KMS-11 (cell line): ENCODE data around the gene EEFSEC.

ENCODE experiments used
- H2AFZ ChIP-seq: fragments of 200-600 bp; sonication (generic); 2 replicates; pipeline ENCODE4 v1.6.1; 2016; ENCODE audit warnings: antibody characterized with exemption, mixed run types, low read depth
- H3K27ac ChIP-seq: fragments of 200-600 bp; sonication (generic); 2 replicates; pipeline ENCODE4 v1.6.1; 2016; ENCODE audit warnings: mild to moderate bottlenecking, mixed run types
- H3K27me3 ChIP-seq: fragments of 200-600 bp; sonication (generic); 2 replicates; pipeline ENCODE4 v1.6.1; 2017; ENCODE audit warnings: mild to moderate bottlenecking, low read depth, mixed run types, moderate library complexity; ENCODE audit not compliant: insufficient read depth
- H3K36me3 ChIP-seq: fragments of 200-600 bp; sonication (generic); 2 replicates; pipeline ENCODE4 v1.6.1; 2017; ENCODE audit warnings: mild to moderate bottlenecking, mixed run types; ENCODE audit not compliant: insufficient read depth
- H3K4me1 ChIP-seq: fragments of 200-600 bp; sonication (generic); 2 replicates; pipeline ENCODE4 v1.6.1; 2016; ENCODE audit warnings: mild to moderate bottlenecking, low read depth, mixed run types; ENCODE audit not compliant: poor library complexity, severe bottlenecking
- H3K4me2 ChIP-seq: fragments of 200-600 bp; sonication (generic); 2 replicates; pipeline ENCODE4 v1.7.0; 2016; ENCODE audit warnings: mild to moderate bottlenecking, mixed run types
- H3K4me3 ChIP-seq: fragments of 200-600 bp; sonication (generic); IDR thresholded peaks from 2 replicates; pipeline ENCODE4 v1.6.1; 2017; ENCODE audit warnings: low read depth, low read length, mixed read lengths; ENCODE audit not compliant: insufficient read depth
- H3K79me2 ChIP-seq: fragments of 200-600 bp; sonication (generic); 2 replicates; pipeline ENCODE4 v1.6.1; 2016; ENCODE audit warnings: low read depth, mixed run types; ENCODE audit not compliant: insufficient read depth
- H3K9ac ChIP-seq: fragments of 200-600 bp; sonication (generic); 2 replicates; pipeline ENCODE4 v1.6.1; 2016; ENCODE audit warnings: mild to moderate bottlenecking, mixed run types
- H4K20me1 ChIP-seq: fragments of 200-600 bp; sonication (generic); 2 replicates; pipeline ENCODE4 v1.6.1; 2016; ENCODE audit warnings: mild to moderate bottlenecking, mixed run types; ENCODE audit not compliant: insufficient read depth
- CTCF ChIP-seq: fragments of 200-600 bp; sonication (generic); conservative IDR thresholded peaks from 2 replicates; pipeline ENCODE4 v1.6.1; 2017; ENCODE audit warnings: low read depth, mild to moderate bottlenecking, antibody characterized with exemption, low read length, moderate library complexity, mixed read lengths

Gene EEFSEC

DNA sequence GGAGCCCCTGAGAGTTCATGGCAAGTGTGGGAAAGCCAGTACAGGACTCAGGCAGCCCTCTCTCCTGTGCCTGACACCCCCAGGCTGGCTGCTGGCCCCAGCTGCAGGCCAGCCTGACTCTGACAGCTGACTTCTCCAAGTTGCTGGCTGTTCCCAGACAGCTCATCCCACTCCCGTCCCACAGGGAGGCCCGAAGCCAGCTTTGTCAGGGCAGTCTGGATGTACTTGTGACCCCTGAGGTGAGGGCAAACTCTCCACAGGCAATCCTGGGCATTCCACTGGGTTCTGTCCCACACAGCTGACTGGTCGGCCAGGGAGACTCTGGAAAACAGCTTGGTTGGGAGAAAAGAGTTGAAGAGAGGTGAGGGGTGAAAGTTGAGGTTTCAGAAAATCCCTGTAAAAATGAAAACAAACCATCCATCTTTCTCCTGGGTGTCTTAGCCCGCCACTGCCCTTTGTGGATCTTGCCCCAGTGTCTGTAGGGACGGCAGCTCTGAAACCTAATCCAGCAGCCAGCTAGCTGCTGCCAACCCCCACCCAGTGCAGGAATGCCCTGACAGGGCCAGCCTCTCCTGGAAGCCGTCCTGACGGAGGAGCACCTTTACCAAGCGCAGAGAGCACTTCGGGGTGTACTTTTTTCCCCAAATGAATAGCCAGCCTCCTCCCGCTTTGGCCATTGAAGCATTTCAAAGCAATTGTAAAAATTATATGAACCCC lies 225.5 kb downstream of the EEFSEC start:
- no peaks in the 10 kb centered on the region for H3K27me3 ChIP-seq
- H3K79me2 ChIP-seq = no peaks in the 10 kb centered on the region
- no peaks in the 10 kb centered on the region for H4K20me1 ChIP-seq
- no peak for TF ChIP-seq CTCF
- H3K4me1 ChIP-seq = no peaks in the 10 kb centered on the region
- H3K9ac ChIP-seq = no peak overlapping the region
- no peak overlapping the region for H3K4me3 ChIP-seq
- no peak overlapping the region for H3K4me2 ChIP-seq
- H3K27ac ChIP-seq = no peak overlapping the region
- H3K36me3 ChIP-seq = no peaks in the 10 kb centered on the region
- no peak overlapping the region for H2AFZ ChIP-seq

DNA sequence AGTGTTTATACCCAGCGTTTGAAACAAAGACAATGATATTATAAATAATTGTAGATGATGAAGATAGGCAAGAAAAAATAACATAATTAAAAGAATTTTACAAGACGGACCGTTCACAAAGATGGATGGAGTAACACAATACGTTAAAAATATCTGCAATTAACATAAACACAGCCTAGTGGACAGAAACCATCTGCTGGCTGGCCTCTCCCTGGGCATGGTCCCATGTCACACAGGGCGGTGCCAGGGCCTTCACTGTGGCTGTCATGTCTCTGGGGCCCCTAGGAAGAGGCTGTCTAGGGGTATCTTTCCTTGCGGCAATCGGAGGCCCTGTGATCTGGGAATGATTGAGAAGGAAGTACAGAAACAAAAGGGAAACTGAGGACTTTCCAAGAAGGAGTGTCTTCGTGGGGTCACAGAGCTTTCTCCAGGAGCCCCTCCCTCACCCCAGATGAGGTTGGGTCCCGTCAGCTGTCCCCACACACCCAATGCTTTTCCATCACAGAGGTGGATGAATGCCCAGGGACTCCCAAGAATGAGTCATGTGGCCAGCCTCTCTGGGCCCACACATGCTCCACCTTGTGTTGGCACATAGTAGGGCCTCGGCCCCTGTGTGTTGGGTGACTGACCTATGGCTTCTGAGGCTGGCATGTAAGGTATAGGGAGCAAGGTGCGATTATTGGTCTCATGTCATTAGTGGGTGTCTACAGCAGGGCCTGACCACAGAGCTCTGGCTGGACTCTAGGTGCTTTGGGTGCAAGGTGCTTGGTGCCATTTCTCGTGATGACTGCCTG lies 226.3 kb downstream of the EEFSEC start:
- H3K4me3 ChIP-seq = no peak overlapping the region
- H3K4me1 ChIP-seq = no peaks in the 10 kb centered on the region
- no peak for TF ChIP-seq CTCF
- H4K20me1 ChIP-seq = no peaks in the 10 kb centered on the region
- H3K9ac ChIP-seq = no peak overlapping the region
- no peaks in the 10 kb centered on the region for H3K27me3 ChIP-seq
- H3K27ac ChIP-seq = no peak overlapping the region
- H3K79me2 ChIP-seq = no peaks in the 10 kb centered on the region
- no peak overlapping the region for H3K4me2 ChIP-seq
- H3K36me3 ChIP-seq = no peaks in the 10 kb centered on the region
- no peak overlapping the region for H2AFZ ChIP-seq

- H3K27me3 ChIP-seq = no peaks in the 10 kb centered on the region
- H3K9ac ChIP-seq = no peak overlapping the region
- no peak overlapping the region for H3K4me2 ChIP-seq
- no peak overlapping the region for H2AFZ ChIP-seq
- H3K4me3 ChIP-seq = no peak overlapping the region
- no peaks in the 10 kb centered on the region for H3K79me2 ChIP-seq
- no peaks in the 10 kb centered on the region for H3K4me1 ChIP-seq
- TF ChIP-seq CTCF = no peak
- no peaks in the 10 kb centered on the region for H4K20me1 ChIP-seq
- no peak overlapping the region for H3K27ac ChIP-seq
- no peaks in the 10 kb centered on the region for H3K36me3 ChIP-seq
Observed at GRCh38 chr3:128380295-128380694, 227.0 kb downstream of the EEFSEC start.

DNA sequence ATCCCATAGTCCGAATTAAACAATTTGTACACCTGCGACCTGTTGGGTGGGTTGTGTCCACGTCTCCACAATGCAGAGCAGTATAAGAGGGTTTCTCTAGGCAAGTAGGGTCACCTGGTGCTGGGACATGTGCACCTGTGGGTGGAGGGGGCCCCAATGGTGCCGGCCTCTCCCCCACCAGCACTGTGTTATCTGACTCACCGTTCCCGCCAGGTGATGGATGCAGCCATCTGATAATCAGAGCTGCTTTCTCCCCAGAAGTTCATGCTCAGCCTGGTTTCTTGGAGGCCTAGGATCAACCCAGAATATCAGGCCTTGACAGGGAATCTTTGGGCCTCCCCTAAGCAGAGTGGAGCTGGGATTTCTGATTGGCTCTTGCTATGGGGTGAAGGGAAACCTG lies 227.4 kb downstream of the EEFSEC start:
- Histone ChIP-seq H3K4me1 (no peaks in the 10 kb centered on the region), H3K4me3 (no peak overlapping the region)

More for the DNA sequence above, 227.4 kb downstream of the EEFSEC start:
- Histone ChIP-seq H3K79me2 (no peaks in the 10 kb centered on the region), H3K36me3 (no peaks in the 10 kb centered on the region), H3K9ac (no peak overlapping the region), H4K20me1 (no peaks in the 10 kb centered on the region), H2AFZ (no peak overlapping the region), H3K27me3 (no peaks in the 10 kb centered on the region), H3K27ac (no peak overlapping the region), H3K4me2 (no peak overlapping the region)
- no peak for TF ChIP-seq CTCF
